ENCODE data around the gene HYCC2.

DNA sequence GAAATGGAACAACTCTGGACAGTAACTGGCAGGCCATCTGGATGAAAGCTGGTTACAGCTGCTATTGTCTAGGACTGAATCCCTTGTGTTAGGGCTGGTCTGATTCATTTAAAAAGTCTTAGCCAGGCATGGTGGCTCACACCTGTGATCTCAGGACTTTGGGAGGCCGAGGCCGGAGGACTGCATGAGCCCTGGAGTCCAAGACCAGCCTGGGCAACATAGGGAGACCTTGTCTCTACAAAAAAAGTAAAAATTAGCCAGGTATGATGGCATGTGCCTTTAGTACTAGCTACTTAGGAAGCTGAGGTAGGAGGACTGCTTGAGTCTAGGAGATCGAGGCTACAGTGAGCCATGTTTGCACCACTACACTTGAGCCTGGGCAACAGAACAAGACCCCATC is 29.0 kb upstream of the HYCC2 start:
- TF ChIP-seq, protein P1, sequence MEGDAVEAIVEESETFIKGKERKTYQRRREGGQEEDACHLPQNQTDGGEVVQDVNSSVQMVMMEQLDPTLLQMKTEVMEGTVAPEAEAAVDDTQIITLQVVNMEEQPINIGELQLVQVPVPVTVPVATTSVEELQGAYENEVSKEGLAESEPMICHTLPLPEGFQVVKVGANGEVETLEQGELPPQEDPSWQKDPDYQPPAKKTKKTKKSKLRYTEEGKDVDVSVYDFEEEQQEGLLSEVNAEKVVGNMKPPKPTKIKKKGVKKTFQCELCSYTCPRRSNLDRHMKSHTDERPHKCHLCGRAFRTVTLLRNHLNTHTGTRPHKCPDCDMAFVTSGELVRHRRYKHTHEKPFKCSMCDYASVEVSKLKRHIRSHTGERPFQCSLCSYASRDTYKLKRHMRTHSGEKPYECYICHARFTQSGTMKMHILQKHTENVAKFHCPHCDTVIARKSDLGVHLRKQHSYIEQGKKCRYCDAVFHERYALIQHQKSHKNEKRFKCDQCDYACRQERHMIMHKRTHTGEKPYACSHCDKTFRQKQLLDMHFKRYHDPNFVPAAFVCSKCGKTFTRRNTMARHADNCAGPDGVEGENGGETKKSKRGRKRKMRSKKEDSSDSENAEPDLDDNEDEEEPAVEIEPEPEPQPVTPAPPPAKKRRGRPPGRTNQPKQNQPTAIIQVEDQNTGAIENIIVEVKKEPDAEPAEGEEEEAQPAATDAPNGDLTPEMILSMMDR (IDR thresholded peaks at IDR 0.05): no peak
- TF ChIP-seq ZFX (IDR thresholded peaks at IDR 0.05; ENCODE audit: borderline replicate concordance): no peak
